COLO668 (cell line): ENCODE data around the gene WIPF3.

Experiments
- DNase-seq: peaks from one replicate; lab custom pipeline; 2025; ENCODE audit not compliant: unreplicated experiment; lab: John Stamatoyannopoulos, UW

Gene WIPF3

DNA sequence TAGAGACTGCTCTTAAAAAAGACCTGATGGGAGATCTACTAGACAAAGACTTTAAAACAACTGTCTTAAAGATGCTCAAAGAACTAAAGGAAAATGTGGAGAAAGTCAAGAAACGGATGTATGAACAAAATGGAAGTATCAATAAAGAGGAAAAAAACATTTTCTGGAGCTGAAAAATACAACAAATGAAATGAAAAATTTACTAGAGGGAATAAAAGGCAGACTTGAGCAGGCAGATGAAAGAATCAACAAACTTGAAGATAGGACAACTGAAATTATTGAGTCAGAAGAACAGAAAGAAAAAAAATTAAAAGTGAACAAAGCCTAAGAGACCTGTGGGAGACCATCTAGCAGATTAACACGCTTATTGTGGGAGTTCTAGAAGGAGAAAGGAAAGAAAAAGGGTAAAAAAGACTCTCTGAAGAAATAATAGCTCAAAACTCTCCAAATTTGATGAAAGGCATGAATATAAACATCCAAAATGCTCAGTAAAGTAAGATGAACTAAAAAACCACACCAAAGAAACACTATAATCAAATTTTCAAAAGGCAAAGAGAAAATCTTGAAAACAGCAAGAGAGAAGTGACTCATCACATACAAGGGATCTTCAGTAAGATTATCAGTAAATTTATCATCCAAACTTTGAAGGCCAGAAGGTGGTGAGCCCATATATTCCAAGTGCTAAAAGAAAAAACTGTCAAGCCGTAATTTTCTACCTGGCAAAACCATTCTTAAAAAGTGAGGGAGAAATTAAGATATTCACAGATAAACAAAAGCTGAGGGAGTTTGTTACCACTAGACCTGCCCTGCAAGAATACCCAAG is 100.1 kb downstream of the WIPF3 start:
- DNase-seq, result no peak

DNA sequence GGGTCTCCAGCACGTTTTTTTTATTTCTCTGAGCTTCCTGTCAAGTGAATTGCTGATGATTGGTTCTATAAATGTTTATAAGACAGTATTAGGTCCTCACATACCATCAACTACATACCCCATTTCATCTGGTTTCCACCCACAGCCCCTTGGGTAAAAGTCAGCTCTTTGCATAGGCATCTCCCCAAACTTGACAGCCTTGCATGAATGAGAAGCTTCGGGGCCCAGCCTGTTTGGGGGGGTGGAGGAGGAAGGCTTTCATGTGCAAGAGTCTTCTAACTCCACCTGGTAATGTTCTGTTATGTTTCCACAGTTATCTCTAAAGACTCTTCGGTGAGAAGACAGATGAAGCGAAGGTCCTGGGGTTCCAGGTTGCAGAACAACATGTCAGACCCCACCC is 107.9 kb downstream of the WIPF3 start:
- DNase-seq, result no peak

GRCh38 chr7:29915481-29916215 is 109.3 kb downstream of the WIPF3 start:
- peak; percentile 29 for DNase-seq

GRCh38 chr7:29917641-29918040 is 111.3 kb downstream of the WIPF3 start:
- DNase-seq, result no peak

- DNase-seq, result no peak
These were observed 112.5 kb downstream of the WIPF3 start for GRCh38 chr7:29918850-29919249.

DNA sequence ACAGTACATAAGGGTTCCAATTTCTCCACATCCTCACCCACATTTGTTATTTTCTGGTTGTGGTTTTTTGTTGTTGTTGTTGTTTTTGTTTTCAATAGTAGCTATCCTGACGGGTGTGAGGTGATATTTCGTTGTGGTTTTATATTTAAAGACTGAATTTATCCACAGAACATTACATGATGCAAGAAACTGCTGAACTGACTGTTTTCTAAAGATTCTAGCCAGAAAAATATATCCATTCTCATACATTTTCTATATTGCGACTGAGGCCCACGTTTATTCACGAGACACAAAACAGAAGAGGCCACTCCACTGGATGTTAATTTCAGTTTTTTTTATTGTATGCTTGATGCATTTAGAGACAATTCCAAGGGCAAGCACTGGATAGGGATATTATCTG is 113.5 kb downstream of the WIPF3 start:
- DNase-seq, result no peak

- no peak for DNase-seq
These were observed 114.2 kb downstream of the WIPF3 start for GRCh38 chr7:29920491-29920890.

DNA sequence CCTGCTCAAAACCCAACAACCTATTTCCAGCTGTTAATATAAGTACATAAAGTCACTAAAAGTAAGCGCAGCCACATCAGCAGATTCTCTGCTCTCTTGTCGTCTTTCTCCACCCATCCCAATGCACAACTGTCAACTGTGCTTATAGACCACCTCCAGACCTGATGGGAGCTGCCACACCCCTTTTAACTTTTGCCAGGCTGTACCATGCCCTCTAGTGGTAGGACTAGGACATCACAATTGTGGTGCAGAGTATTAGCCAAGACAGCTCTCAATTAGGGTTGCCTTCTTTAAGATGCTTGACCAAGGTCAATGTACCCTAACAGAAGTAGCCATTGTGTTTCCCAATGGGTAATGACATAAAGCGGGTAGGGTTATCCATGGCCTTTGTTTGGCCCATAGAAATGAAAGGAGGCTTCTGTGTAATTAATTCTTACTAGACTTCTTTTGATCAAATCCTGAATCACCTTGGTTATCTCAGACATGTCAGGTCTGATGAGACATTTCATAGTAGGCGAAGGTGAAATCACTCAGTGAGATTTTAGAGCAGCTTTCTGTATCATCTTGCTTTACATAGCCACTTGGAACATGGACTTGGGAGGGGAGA is 115.2 kb downstream of the WIPF3 start:
- DNase-seq, result peak; percentile 49

DNA sequence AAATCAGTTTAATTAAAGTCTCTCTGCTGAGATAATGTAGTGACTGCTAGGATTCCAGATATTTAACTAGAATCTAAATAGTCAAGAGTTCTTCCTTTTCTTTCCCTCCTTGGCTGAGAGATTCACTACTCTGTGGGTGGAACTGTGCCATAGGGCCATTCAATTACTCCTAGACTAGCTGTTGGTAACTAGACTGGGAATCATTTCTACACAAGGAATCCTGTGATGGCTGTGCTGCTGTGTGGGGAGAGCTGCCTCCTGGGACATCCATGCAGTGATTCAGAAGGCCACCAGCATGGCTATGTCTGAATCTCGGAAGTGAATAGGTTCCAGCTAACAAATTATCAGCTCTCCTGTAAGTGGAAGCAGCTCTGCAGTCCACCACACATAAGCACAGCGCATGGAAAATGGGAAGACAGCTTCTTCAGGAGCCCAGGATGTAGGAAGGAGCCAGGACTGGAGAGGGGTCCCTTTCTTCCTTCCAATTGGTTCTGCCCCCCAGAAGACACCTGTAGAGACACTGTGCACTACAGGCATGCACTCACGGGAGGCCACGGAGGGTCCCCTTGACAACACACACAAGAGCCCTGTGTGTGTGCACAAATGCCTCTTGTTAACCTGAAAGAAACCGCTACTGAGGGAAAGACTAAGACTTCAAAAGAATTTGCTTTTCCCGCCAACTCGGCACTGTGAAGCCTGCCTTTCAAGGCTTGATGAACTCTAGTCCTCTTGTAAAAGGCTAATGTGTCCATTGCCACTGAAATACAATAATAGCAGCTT is 116.8 kb downstream of the WIPF3 start:
- no peak for DNase-seq

GRCh38 chr7:29924006-29924405 is 117.7 kb downstream of the WIPF3 start:
- no peak for DNase-seq

DNA sequence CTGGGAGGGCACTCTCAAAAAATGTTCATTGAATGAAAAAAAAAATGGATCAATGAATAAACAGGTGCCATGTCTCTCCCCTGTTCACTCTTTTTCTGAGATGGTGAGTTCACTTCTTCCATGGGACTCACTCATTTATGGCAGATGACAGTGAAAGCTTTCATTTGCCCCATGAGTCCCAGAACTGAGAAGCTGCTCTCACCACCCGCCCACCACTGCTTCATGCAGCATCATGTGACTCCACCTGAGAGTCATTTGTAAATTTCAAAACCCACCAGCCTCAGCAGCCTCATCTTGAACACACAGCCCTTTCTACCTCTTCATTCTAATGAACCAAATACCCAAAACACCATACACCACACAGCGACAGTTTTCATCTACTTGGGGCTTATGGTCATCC is 118.4 kb downstream of the WIPF3 start:
- no peak for DNase-seq

DNA sequence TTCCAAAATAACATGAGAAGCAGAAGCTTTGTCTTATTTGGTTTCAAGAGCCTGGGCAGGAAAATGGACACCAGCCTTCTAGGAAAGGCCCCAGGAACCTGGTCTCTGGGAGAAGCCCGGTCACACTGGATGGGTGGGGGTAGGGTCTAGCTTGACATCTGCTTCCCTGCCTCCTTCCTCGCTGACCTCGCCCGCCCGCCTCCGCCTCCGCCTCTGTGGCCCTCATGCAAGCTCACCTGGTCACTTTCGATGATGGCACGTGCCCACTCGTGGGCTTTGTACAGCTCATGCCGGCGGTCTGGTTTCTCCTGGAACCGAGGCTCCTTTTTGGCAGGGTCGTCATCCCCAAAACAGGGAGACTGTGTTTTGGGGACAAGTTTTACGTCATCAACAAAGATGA is 119.9 kb downstream of the WIPF3 start:
- no peak for DNase-seq

DNA sequence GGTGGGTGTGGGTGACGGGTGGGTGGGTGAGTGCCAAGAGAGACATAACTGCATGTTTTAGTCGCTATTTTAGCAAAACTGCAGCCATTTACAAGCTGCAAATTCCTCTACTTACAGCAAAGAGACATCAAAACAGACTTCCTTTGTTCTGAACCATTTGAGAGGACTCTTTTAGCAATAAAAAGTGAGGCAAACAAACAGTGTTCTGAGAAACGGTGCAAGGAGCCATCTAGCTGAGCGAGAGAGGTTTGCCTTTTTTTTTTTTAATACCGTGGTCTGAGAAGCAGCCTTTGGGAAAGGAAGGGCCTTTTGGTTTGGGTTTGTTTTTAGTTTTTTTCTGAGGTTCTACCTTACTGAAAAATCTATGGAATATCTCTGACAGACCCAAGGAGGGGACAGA is 120.4 kb downstream of the WIPF3 start:
- no peak for DNase-seq

- DNase-seq, result no peak
These were observed 122.9 kb downstream of the WIPF3 start for GRCh38 chr7:29929018-29929807.

- no peak for DNase-seq
These were observed 128.8 kb downstream of the WIPF3 start for GRCh38 chr7:29935111-29935510.

DNA sequence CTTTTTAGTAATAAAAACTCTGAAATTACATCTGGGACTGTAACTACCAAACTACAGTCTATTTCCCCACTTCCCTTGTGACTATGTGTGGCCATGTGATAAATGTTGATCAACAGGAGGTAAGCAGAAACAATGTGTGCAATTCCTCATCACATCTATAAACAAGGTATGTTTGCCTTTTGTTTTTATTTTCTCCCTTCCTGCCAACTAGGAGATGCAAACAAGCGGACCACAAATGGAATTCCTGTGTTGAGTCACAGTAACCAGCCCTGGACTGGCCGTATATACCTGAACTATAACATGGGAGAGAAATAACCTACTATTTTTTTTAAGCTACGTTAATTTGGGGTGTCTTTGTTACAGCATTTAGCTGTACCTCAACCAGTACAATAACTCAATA is 130.8 kb downstream of the WIPF3 start:
- DNase-seq, result no peak

DNA sequence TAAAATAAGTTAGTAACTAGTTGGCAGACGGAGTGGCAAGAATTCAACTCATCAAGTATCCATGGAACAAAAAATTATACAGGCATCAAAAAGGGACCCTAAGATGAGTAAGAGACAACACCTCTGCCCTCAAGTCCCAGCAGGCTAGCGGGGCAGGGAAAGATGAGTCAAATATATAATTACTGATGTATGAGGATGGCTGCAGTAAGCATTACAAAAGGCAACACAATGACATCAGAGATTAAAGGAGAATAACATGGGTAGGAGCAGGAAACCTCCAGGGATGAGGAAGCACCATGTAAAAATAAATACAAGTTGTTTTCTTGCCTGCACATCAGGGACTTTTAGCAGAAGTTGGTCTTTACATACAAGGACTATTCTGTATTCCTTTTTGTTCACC is 133.9 kb downstream of the WIPF3 start:
- DNase-seq, result no peak

- no peak for DNase-seq
These were observed 139.0 kb downstream of the WIPF3 start for GRCh38 chr7:29945259-29945809.

DNA sequence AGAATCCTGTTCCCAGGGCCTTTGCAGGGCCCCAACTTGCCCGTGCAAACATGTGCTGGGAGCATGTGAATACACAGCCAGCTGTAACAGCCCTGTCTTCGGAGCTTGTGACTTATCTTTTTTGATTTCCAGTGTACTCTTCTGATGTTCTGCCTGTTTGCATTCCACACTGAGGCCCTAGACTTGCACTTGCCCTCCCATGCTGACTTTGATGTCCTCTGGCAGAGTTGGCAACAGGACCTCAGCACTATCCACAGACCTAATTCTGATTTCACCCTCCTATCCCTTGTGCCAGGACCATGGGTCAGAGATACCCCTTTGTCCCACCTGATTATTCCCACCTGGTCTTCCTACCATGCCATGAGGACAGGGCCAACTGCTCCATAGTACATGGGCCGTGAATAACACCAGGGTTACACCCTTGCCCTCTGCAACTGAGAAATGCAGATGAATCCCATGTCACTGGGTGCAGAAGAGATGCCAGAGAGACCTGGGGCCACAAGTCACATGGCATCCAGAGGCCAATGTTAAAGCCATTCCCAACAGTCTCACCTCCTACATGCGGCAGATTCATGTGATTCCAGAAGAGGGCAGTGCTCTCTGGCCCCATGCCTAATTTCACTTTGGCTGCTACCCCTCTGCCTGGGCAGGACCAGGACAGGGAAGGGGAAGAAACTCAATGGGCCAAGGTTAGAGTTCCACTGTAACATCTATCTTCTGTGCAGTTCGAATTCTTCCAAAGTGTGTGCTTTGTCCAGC is 140.3 kb downstream of the WIPF3 start:
- DNase-seq, result no peak

- DNase-seq, result no peak
These were observed 142.3 kb downstream of the WIPF3 start for GRCh38 chr7:29948587-29948986.
